ENCODE measurements around the gene AS3MT. TPM values are rescaled to one million over a fixed set of nuclear protein-coding genes. Genes with fewer than 3 reads are reported as not detected.

The AS3MT gene
- total and polyA plus RNA-seq, 10 of the 15 experiments (the other 5 are each of a cell fraction or from before 2014, with no cell fraction given): 0.11 to 1.0 (median 0.39) TPM; not detected in 2

DNA sequence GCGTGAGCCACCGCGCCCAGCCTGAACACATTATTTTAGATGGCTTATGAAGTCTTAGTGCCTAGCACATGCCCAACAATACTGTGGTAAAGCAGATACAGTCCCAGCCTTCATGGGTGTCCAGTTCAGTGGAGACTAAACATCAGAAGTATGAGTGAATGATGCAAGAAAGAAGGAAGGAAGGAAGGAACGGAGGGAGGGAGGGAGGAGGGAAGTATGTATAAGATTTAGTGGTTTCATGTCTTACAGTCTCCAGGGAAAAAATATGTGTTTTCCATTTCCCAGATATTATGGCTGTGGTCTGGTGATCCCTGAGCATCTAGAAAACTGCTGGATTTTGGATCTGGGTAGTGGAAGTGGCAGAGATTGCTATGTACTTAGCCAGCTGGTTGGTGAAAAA is 2.9 kb downstream of the AS3MT start:
- in situ Hi-C loops (cut with MboI) (no loop called here), intact Hi-C loops (cut with micrococcal nuclease; ENCODE audit: unreplicated experiment) (no loop called here)
- H3K36me3 ChIP-seq (ENCODE audit: control insufficient read depth in 2 of 2, insufficient read depth in 2 of 2, low read length in 1 of 2): no peaks in the 10 kb centered on the region
- no peaks in the 10 kb centered on the region for H3K9me3 ChIP-seq (replicated peaks; ENCODE audit: control insufficient read depth, insufficient read depth, low read length)
- TF ChIP-seq POLR2AphosphoS2 (IDR thresholded peaks at IDR 0.05; ENCODE audit: low read depth, low read length) (no peak), GABPA (IDR thresholded peaks at IDR 0.05; ENCODE audit: low read depth) (no peak), SUPT20H (IDR thresholded peaks at IDR 0.05; ENCODE audit: borderline replicate concordance, control insufficient read depth, low read depth, low read length) (no peak), SREBF2 (IDR thresholded peaks at IDR 0.05; ENCODE audit: low read length) (no peak)
- TF ChIP-seq, protein P1, sequence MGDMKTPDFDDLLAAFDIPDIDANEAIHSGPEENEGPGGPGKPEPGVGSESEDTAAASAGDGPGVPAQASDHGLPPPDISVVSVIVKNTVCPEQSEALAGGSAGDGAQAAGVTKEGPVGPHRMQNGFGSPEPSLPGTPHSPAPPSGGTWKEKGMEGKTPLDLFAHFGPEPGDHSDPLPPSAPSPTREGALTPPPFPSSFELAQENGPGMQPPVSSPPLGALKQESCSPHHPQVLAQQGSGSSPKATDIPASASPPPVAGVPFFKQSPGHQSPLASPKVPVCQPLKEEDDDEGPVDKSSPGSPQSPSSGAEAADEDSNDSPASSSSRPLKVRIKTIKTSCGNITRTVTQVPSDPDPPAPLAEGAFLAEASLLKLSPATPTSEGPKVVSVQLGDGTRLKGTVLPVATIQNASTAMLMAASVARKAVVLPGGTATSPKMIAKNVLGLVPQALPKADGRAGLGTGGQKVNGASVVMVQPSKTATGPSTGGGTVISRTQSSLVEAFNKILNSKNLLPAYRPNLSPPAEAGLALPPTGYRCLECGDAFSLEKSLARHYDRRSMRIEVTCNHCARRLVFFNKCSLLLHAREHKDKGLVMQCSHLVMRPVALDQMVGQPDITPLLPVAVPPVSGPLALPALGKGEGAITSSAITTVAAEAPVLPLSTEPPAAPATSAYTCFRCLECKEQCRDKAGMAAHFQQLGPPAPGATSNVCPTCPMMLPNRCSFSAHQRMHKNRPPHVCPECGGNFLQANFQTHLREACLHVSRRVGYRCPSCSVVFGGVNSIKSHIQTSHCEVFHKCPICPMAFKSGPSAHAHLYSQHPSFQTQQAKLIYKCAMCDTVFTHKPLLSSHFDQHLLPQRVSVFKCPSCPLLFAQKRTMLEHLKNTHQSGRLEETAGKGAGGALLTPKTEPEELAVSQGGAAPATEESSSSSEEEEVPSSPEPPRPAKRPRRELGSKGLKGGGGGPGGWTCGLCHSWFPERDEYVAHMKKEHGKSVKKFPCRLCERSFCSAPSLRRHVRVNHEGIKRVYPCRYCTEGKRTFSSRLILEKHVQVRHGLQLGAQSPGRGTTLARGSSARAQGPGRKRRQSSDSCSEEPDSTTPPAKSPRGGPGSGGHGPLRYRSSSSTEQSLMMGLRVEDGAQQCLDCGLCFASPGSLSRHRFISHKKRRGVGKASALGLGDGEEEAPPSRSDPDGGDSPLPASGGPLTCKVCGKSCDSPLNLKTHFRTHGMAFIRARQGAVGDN (IDR thresholded peaks at IDR 0.05): no peak
- TF ChIP-seq, protein P2, sequence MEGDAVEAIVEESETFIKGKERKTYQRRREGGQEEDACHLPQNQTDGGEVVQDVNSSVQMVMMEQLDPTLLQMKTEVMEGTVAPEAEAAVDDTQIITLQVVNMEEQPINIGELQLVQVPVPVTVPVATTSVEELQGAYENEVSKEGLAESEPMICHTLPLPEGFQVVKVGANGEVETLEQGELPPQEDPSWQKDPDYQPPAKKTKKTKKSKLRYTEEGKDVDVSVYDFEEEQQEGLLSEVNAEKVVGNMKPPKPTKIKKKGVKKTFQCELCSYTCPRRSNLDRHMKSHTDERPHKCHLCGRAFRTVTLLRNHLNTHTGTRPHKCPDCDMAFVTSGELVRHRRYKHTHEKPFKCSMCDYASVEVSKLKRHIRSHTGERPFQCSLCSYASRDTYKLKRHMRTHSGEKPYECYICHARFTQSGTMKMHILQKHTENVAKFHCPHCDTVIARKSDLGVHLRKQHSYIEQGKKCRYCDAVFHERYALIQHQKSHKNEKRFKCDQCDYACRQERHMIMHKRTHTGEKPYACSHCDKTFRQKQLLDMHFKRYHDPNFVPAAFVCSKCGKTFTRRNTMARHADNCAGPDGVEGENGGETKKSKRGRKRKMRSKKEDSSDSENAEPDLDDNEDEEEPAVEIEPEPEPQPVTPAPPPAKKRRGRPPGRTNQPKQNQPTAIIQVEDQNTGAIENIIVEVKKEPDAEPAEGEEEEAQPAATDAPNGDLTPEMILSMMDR (IDR thresholded peaks at IDR 0.05 in 2 of 3, conservative IDR thresholded peaks at IDR 0.05 in 1 of 3; ENCODE audit: control insufficient read depth in 2 of 3, extremely low read depth in 1 of 3, insufficient read depth in 1 of 3, low read depth in 3 of 3, low read length in 3 of 3): no peak
- ChIA-PET CTCF (no interaction called here), RAD21 (ENCODE audit: unreplicated experiment) (no interaction called here), SMC1A (ENCODE audit: uncharacterized antibody, unreplicated experiment) (no interaction called here), POLR2A (no interaction called here)
- no peaks in the 10 kb centered on the region for H3K79me2 ChIP-seq (ENCODE audit: control insufficient read depth, insufficient read depth, low read length)
- H3K4me1 ChIP-seq (ENCODE audit: control insufficient read depth, insufficient read depth, low read length): no peaks in the 10 kb centered on the region
- DNase-seq (ENCODE audit: low read depth, low spot score): no peak
- H2AFZ ChIP-seq (ENCODE audit: control insufficient read depth, low read depth, low read length): no peak overlapping the region
- no peaks in the 10 kb centered on the region for H4K20me1 ChIP-seq (ENCODE audit: control insufficient read depth, insufficient read depth)
- no peak overlapping the region for H3K27ac ChIP-seq (ENCODE audit: control insufficient read depth, insufficient read depth)
- H3K9ac ChIP-seq (ENCODE audit: control insufficient read depth, insufficient read depth, low read length): no peak overlapping the region
- BruUV-seq (replicated peaks): no TSS peak
- no peak for ATAC-seq
- H3K4me2 ChIP-seq (ENCODE audit: control insufficient read depth, insufficient read depth): no peak overlapping the region
- 72% methylated on average over 4 of the region's 4 CpGs for WGBS (ENCODE audit: insufficient coverage, insufficient replicate concordance, low lambda C conversion rate, missing lambda C conversion rate)
- FAIRE-seq: no peak
- no peak overlapping the region for H3K4me3 ChIP-seq
- H3K27me3 ChIP-seq (replicated peaks in 1 of 2; ENCODE audit: control insufficient read depth in 2 of 2, insufficient read depth in 2 of 2, low read length in 1 of 2): no peaks in the 10 kb centered on the region
